Epithelial cell of prostate (primary cell): ENCODE measurements around the gene RAP2B.

ENCODE experiments used
- DNase-seq: peaks from one replicate; pipeline ENCODE4 v3.0.0-alpha.2; 2011; ENCODE audit warnings: low read depth, low spot score
- H3K27ac ChIP-seq: fragments of 450-650 bp; 2 replicates; pipeline ENCODE4 v1.5.1; 2017; ENCODE audit warnings: mild to moderate bottlenecking

Gene RAP2B

GRCh38 chr3:153159771-153160397, 2.1 kb upstream of the RAP2B start:
- peak overlapping the region; percentile 99 for H3K27ac ChIP-seq
- no peak for DNase-seq

- peak overlapping the region; percentile 99 for H3K27ac ChIP-seq
- DNase-seq: peak; percentile 100
Measured at GRCh38 chr3:153160451-153161137, 1.4 kb upstream of the RAP2B start.

GRCh38 chr3:153161138-153161713, 800 bp upstream of the RAP2B start:
- H3K27ac ChIP-seq: peak overlapping the region; percentile 99
- DNase-seq: peak; percentile 100

- no peak for DNase-seq
- peak overlapping the region; percentile 99 for H3K27ac ChIP-seq
Measured at GRCh38 chr3:153162513-153163392, 727 bp downstream of the RAP2B start.

- H3K27ac ChIP-seq: peak overlapping the region; percentile 99
- no peak for DNase-seq
Measured at GRCh38 chr3:153163393-153163724, 1.3 kb downstream of the RAP2B start.

- H3K27ac ChIP-seq: peak overlapping the region; percentile 99
- DNase-seq: no peak
Measured at GRCh38 chr3:153163756-153164550, 1.9 kb downstream of the RAP2B start.

GRCh38 chr3:153165261-153165681, 3.2 kb downstream of the RAP2B start:
- H3K27ac ChIP-seq: peak overlapping the region; percentile 99
- no peak for DNase-seq

- peak overlapping the region; percentile 99 for H3K27ac ChIP-seq
- DNase-seq: no peak
Measured at GRCh38 chr3:153166206-153166605, 4.2 kb downstream of the RAP2B start.

GRCh38 chr3:153166796-153167195, 4.8 kb downstream of the RAP2B start:
- no peak for DNase-seq
- peak overlapping the region; percentile 99 for H3K27ac ChIP-seq

- no peak for DNase-seq
- H3K27ac ChIP-seq: peak overlapping the region; percentile 25
Measured at GRCh38 chr3:153169793-153170383, 7.9 kb downstream of the RAP2B start.

GRCh38 chr3:153171256-153171655, 9.2 kb downstream of the RAP2B start:
- peak overlapping the region; percentile 25 for H3K27ac ChIP-seq
- DNase-seq: no peak

- no peak for DNase-seq
- peak overlapping the region; percentile 21 for H3K27ac ChIP-seq
Measured at GRCh38 chr3:153171918-153172317, 9.9 kb downstream of the RAP2B start.

- no peak for DNase-seq
- H3K27ac ChIP-seq: peak overlapping the region; percentile 21
Measured at GRCh38 chr3:153172796-153173757, 11.1 kb downstream of the RAP2B start.

GRCh38 chr3:153173758-153174516, 11.9 kb downstream of the RAP2B start:
- peak overlapping the region; percentile 21 for H3K27ac ChIP-seq
- no peak for DNase-seq

- H3K27ac ChIP-seq: no peak overlapping the region
- no peak for DNase-seq
Measured at GRCh38 chr3:153176197-153176596, 14.2 kb downstream of the RAP2B start.

- H3K27ac ChIP-seq: no peak overlapping the region
- no peak for DNase-seq
Measured at GRCh38 chr3:153180860-153181372, 18.9 kb downstream of the RAP2B start.

- no peak overlapping the region for H3K27ac ChIP-seq
- no peak for DNase-seq
Measured at GRCh38 chr3:153182501-153183293, 20.7 kb downstream of the RAP2B start.
